Neural progenitor cell (in vitro differentiated cells): Measurements from ENCODE around the gene ANO2. TPM values are rescaled to one million over a fixed set of nuclear protein-coding genes. Genes with fewer than 3 reads are reported as not detected.

Experiments
- DNase-seq: peaks from one replicate; pipeline ENCODE4 v3.0.0-alpha.2; 2016; ENCODE audit warnings: low spot score
- H2AFZ ChIP-seq: fragments of 200-600 bp; sonication (generic); replicated peaks from 2 replicates; pipeline ENCODE4 v1.6.1; 2016; ENCODE audit warnings: antibody characterized with exemption
- H3F3A ChIP-seq: fragments of 200-600 bp; sonication (generic); 2 replicates; pipeline ENCODE4 v1.6.1; 2016; ENCODE audit warnings: antibody characterized with exemption, low read depth
- H3K27ac ChIP-seq: fragments of 200-600 bp; sonication (generic); 2 replicates; pipeline ENCODE4 v1.5.1; 2016; ENCODE audit warnings: mild to moderate bottlenecking
- H3K27me3 ChIP-seq: fragments of 200-600 bp; sonication (generic); 2 replicates; pipeline ENCODE4 v1.6.1; 2016; ENCODE audit warnings: mild to moderate bottlenecking, moderate library complexity
- H3K36me3 ChIP-seq: fragments of 200-600 bp; sonication (generic); 2 replicates; pipeline ENCODE4 v1.5.1; 2016
- H3K4me1 ChIP-seq: fragments of 200-600 bp; sonication (generic); 2 replicates; pipeline ENCODE4 v1.6.1; 2016; ENCODE audit warnings: mixed run types
- H3K4me2 ChIP-seq: fragments of 200-600 bp; sonication (generic); 2 replicates; pipeline ENCODE4 v1.6.1; 2016
- H3K4me3 ChIP-seq: fragments of 200-600 bp; sonication (generic); 2 replicates; pipeline ENCODE4 v1.5.1; 2016
- H3K79me2 ChIP-seq: fragments of 200-600 bp; sonication (generic); 2 replicates; pipeline ENCODE4 v1.6.1; 2016; ENCODE audit warnings: low read depth
- H3K9ac ChIP-seq: fragments of 200-600 bp; sonication (generic); 2 replicates; pipeline ENCODE4 v1.6.1; 2016
- H3K9me3 ChIP-seq: fragments of 200-600 bp; sonication (generic); 2 replicates; pipeline ENCODE4 v1.5.1; 2016; ENCODE audit warnings: low read depth
- H4K20me1 ChIP-seq: fragments of 200-600 bp; sonication (generic); 2 replicates; pipeline ENCODE4 v1.6.1; 2016; ENCODE audit warnings: low read depth
- H3K27ac Mint-ChIP-seq: 3 replicates; pipeline ENCODE4 v1.8.0; 2021; ENCODE audit warnings: mixed read lengths
- H3K27me3 Mint-ChIP-seq: 2 replicates; pipeline ENCODE4 v1.8.0; 2022; ENCODE audit warnings: low read depth, mild to moderate bottlenecking, inconsistent platforms, moderate library complexity, mixed read lengths; ENCODE audit not compliant: insufficient read depth
- H3K36me3 Mint-ChIP-seq: 3 replicates; pipeline ENCODE4 v1.8.0; 2021; ENCODE audit warnings: mixed read lengths
- H3K4me1 Mint-ChIP-seq: 3 replicates; pipeline ENCODE4 v1.8.0; 2021; ENCODE audit warnings: mixed read lengths
- H3K4me3 Mint-ChIP-seq: 3 replicates; pipeline ENCODE4 v1.8.0; 2021; ENCODE audit warnings: mild to moderate bottlenecking, moderate library complexity, mixed read lengths
- H3K9me3 Mint-ChIP-seq: 3 replicates; pipeline ENCODE4 v1.8.0; 2020; ENCODE audit warnings: mixed read lengths
- CTCF ChIP-seq: fragments of 200-600 bp; sonication (generic); IDR thresholded peaks from 2 replicates; pipeline ENCODE4 v1.5.1; 2017; ENCODE audit warnings: antibody characterized with exemption, mild to moderate bottlenecking
- EZH2 ChIP-seq: fragments of 200-600 bp; sonication (generic); IDR thresholded peaks from 2 replicates; pipeline ENCODE4 v1.6.1; 2017; ENCODE audit warnings: antibody characterized with exemption, mild to moderate bottlenecking, moderate library complexity
- EZH2phosphoT487 ChIP-seq: fragments of 200-600 bp; sonication (generic); IDR thresholded peaks from 2 replicates; pipeline ENCODE4 v1.6.1; 2017; ENCODE audit warnings: antibody characterized with exemption
- total RNA-seq: library from RNA; depleted of rRNA; stranded (reverse); fragments of >200 nt; gene quantifications from 2 replicates; pipeline ENCODE4 v1.2.3, GENCODE V29; 2015; ENCODE audit warnings: low replicate concordance

The ANO2 gene
- total RNA-seq, 1 donor from 2014 or later: 4.8 TPM

GRCh38 chr12:5914387-5915149, 30.5 kb downstream of the ANO2 start:
- H3K9me3 ChIP-seq: no peaks in the 10 kb centered on the region
- H3K27me3 Mint-ChIP-seq: peaks cover 6% of the 10 kb centered on the region
- no peak for TF ChIP-seq EZH2phosphoT487
- no peak for TF ChIP-seq CTCF
- TF ChIP-seq EZH2: no peak
- no peak overlapping the region for H3K27ac Mint-ChIP-seq
- H3K4me3 ChIP-seq: no peak overlapping the region
- H3K79me2 ChIP-seq: no peaks in the 10 kb centered on the region
- H3K27ac ChIP-seq: no peak overlapping the region
- DNase-seq: no peak
- H3K4me2 ChIP-seq: no peak overlapping the region
- no peak overlapping the region for H3K9ac ChIP-seq
- no peaks in the 10 kb centered on the region for H3F3A ChIP-seq
- H3K4me1 ChIP-seq: no peaks in the 10 kb centered on the region
- no peaks in the 10 kb centered on the region for H3K36me3 ChIP-seq
- H3K27me3 ChIP-seq: no peaks in the 10 kb centered on the region
- no peaks in the 10 kb centered on the region for H3K36me3 Mint-ChIP-seq
- peaks cover 15% of the 10 kb centered on the region for H3K4me1 Mint-ChIP-seq
- no peak overlapping the region for H3K4me3 Mint-ChIP-seq
- H4K20me1 ChIP-seq: no peaks in the 10 kb centered on the region
- H2AFZ ChIP-seq: no peak overlapping the region
- no peaks in the 10 kb centered on the region for H3K9me3 Mint-ChIP-seq

GRCh38 chr12:5913387-5913786, 31.7 kb downstream of the ANO2 start:
- Histone ChIP-seq H3K27me3 (no peaks in the 10 kb centered on the region), H3F3A (no peaks in the 10 kb centered on the region), H3K36me3 (no peaks in the 10 kb centered on the region), H3K9me3 (no peaks in the 10 kb centered on the region), H3K4me1 (no peaks in the 10 kb centered on the region), H3K4me3 (no peak overlapping the region), H4K20me1 (no peaks in the 10 kb centered on the region), H3K79me2 (no peaks in the 10 kb centered on the region), H2AFZ (no peak overlapping the region), H3K9ac (no peak overlapping the region), H3K4me2 (no peak overlapping the region), H3K27ac (no peak overlapping the region)
- Mint-ChIP-seq H3K4me1 (peaks cover 15% of the 10 kb centered on the region), H3K9me3 (no peaks in the 10 kb centered on the region), H3K27ac (no peak overlapping the region), H3K4me3 (no peak overlapping the region), H3K36me3 (no peaks in the 10 kb centered on the region), H3K27me3 (peaks cover 6% of the 10 kb centered on the region)
- TF ChIP-seq CTCF (no peak), EZH2 (no peak), EZH2phosphoT487 (no peak)
- DNase-seq: no peak

DNA sequence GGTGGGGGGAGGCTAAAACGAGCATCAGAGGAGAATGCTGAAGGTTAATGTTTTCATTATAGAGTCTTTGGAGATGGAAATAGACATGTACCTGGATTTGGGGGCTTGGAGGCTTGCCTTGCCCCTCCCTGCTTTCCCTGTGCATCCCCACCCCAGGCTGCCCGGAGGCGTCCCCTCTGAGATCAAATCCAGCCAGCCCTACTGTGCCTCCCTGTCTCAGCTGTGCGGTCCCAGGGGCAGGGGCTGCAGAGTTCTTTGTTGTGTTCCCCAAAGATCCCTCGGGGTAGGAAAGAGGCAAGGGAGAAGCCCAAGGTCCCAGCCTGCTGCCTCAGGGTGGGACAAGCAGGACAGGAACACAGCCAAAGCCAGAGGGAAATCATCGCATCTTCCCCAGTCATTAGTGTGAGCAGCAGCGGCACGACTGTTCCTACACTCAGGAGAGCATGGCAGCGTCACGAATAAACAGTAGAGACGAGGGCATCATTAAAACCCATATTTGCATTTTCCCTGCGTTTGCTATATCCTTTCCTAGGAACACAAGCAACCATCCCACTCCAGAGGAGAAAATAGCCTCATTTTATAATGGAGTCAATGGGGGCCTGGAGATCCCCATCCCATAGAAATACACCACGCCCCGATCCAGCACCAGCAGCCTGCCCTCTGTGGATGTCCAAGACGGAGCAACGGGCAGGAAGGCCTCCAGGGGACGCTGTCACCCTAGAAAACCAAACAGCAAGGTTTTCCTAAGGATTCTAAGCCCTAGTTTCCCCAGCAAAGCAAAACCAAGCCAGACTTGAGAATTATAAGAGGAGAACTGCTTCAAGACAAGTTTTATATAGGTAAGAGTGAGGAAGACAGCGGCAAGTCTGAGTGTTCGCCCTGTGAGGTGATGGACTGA, 32.4 kb downstream of the ANO2 start:
- no peak overlapping the region for H3K4me3 Mint-ChIP-seq
- Histone ChIP-seq H3K4me3 (no peak overlapping the region), H3F3A (no peaks in the 10 kb centered on the region), H3K4me2 (no peak overlapping the region), H3K79me2 (no peaks in the 10 kb centered on the region), H4K20me1 (no peaks in the 10 kb centered on the region), H2AFZ (no peak overlapping the region), H3K36me3 (no peaks in the 10 kb centered on the region), H3K9ac (no peak overlapping the region), H3K27me3 (no peaks in the 10 kb centered on the region), H3K4me1 (no peaks in the 10 kb centered on the region), H3K9me3 (no peaks in the 10 kb centered on the region), H3K27ac (no peak overlapping the region)
- H3K27me3 Mint-ChIP-seq: peaks cover 6% of the 10 kb centered on the region
- peak; percentile 82 for DNase-seq
- peaks cover 15% of the 10 kb centered on the region for H3K4me1 Mint-ChIP-seq
- no peaks in the 10 kb centered on the region for H3K9me3 Mint-ChIP-seq
- TF ChIP-seq CTCF (peak; percentile 97), EZH2phosphoT487 (no peak), EZH2 (no peak)
- H3K27ac Mint-ChIP-seq: peak overlapping the region; percentile 21
- H3K36me3 Mint-ChIP-seq: no peaks in the 10 kb centered on the region
